Brain microvascular endothelial cell (primary cell): ENCODE measurements around the gene POLR3A.

Experiments
- DNase-seq: peaks from one replicate; pipeline ENCODE4 v3.0.0-alpha.2; 2020
- H3K27ac ChIP-seq: fragments of 250-450 bp; sonication (Bioruptor Pico); 2 replicates; pipeline ENCODE4 v1.5.1; 2020; ENCODE audit warnings: mild to moderate bottlenecking, moderate library complexity
- H3K27me3 ChIP-seq: fragments of 250-450 bp; sonication (Bioruptor Pico); replicated peaks from 2 replicates; pipeline ENCODE4 v1.5.1; 2020; ENCODE audit warnings: mild to moderate bottlenecking
- H3K36me3 ChIP-seq: fragments of 250-450 bp; sonication (Bioruptor Pico); replicated peaks from 2 replicates; pipeline ENCODE4 v1.5.1; 2020; ENCODE audit warnings: mild to moderate bottlenecking
- H3K4me3 ChIP-seq: 2 replicates; pipeline ENCODE4 v1.5.1; 2011; ENCODE audit warnings: low read depth, mild to moderate bottlenecking, control low read depth, low read length, moderate library complexity
- in situ Hi-C: cut with HindIII; loops from 2 replicates; pipeline ENCODE4 v1.10.0; 2017; ENCODE audit warnings: low sequenced_read_pairs, low pct_ligation_motif_present
- TF ChIP-seq, protein P1 (sequence below): IDR thresholded peaks from 2 replicates; pipeline ENCODE4 v1.5.1; 2011; ENCODE audit warnings: low read depth, mild to moderate bottlenecking, moderate library complexity, low read length, control low read depth, inconsistent platforms; ENCODE audit errors: missing control alignments

POLR3A gene

DNA sequence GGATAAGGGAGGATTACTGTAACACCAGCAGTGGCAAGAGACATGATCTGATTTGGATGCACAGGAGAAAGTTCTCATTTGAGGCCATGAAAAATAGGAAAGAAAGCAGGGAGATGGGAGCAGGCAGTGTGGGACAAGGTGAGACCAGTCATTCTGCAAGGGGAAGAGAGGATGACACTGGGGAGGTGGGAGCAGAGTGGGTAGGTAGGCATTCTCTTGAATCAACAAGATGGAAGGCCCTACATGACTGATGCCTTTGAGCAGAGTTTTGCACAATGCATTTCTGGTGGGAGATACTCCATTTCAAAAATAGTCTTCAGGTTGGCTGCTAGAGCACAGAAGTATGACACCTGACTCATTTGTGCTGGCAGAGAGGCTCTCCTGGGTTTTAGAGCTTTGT lies 14.9 kb upstream of the POLR3A start:
- TF ChIP-seq, protein P1, sequence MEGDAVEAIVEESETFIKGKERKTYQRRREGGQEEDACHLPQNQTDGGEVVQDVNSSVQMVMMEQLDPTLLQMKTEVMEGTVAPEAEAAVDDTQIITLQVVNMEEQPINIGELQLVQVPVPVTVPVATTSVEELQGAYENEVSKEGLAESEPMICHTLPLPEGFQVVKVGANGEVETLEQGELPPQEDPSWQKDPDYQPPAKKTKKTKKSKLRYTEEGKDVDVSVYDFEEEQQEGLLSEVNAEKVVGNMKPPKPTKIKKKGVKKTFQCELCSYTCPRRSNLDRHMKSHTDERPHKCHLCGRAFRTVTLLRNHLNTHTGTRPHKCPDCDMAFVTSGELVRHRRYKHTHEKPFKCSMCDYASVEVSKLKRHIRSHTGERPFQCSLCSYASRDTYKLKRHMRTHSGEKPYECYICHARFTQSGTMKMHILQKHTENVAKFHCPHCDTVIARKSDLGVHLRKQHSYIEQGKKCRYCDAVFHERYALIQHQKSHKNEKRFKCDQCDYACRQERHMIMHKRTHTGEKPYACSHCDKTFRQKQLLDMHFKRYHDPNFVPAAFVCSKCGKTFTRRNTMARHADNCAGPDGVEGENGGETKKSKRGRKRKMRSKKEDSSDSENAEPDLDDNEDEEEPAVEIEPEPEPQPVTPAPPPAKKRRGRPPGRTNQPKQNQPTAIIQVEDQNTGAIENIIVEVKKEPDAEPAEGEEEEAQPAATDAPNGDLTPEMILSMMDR, result no peak
- Histone ChIP-seq H3K27ac (no peak overlapping the region), H3K4me3 (no peak overlapping the region), H3K36me3 (peaks cover 38% of the 10 kb centered on the region), H3K27me3 (no peaks in the 10 kb centered on the region)
- no peak for DNase-seq
- in situ Hi-C loops, result no loop called here

DNA sequence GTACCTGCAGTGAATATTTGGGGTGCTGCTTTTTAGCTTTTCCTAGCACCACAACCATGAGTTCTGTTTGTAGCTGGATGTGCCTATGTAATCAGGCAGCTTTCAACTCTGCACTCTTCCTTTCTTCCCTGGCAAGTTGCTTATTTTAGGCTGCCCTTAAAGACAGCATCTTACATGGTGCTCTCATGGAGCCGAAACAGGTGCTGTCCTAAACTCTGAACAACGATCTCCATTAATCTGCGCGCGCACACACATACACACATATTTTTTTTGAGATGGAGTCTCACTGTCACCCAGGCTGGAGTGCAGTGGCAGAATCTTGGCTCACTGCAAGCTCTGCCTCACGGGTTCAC lies 13.4 kb upstream of the POLR3A start:
- DNase-seq, result no peak
- in situ Hi-C loops, result no loop called here
- H3K27ac ChIP-seq, result no peak overlapping the region
- peaks cover 51% of the 10 kb centered on the region for H3K36me3 ChIP-seq
- H3K4me3 ChIP-seq, result no peak overlapping the region
- TF ChIP-seq, protein P1, result no peak
- no peaks in the 10 kb centered on the region for H3K27me3 ChIP-seq

DNA sequence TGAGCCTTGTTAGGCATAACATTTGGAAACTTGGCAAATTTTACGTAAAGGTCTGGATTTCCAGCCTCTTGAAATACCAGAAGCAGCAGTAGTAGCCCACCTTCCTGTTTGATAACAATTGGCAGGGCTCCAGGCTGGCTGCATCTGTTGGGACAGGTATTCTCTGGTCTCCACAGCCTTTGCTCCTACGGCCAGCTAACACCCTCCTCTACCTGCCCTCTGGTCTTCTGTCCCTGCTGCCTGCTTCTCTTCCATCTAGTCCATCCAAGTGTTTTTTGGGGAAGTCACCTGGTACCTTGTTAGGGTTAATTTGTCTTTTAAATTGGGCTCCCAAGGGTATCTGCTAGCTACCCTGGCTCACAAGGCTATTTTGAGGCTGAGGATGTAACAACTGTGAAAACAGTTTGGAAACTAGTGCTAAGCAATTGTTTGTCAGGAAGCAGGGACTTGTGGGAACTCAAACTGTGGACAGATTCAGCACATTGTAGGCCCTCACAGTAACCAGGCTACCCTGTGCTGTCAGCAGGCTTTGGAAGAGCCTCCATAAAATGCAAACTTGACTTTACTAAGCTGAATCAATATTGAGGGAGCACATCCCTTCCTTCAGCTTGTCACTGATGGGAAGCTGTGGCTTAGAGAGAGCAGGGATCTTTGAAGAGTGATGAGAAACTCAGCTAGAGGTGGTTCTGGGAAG lies 12.9 kb upstream of the POLR3A start:
- H3K27ac ChIP-seq, result no peak overlapping the region
- DNase-seq, result no peak
- peaks cover 57% of the 10 kb centered on the region for H3K36me3 ChIP-seq
- TF ChIP-seq, protein P1, result no peak
- in situ Hi-C loops, result no loop called here
- H3K27me3 ChIP-seq, result no peaks in the 10 kb centered on the region
- H3K4me3 ChIP-seq, result no peak overlapping the region

DNA sequence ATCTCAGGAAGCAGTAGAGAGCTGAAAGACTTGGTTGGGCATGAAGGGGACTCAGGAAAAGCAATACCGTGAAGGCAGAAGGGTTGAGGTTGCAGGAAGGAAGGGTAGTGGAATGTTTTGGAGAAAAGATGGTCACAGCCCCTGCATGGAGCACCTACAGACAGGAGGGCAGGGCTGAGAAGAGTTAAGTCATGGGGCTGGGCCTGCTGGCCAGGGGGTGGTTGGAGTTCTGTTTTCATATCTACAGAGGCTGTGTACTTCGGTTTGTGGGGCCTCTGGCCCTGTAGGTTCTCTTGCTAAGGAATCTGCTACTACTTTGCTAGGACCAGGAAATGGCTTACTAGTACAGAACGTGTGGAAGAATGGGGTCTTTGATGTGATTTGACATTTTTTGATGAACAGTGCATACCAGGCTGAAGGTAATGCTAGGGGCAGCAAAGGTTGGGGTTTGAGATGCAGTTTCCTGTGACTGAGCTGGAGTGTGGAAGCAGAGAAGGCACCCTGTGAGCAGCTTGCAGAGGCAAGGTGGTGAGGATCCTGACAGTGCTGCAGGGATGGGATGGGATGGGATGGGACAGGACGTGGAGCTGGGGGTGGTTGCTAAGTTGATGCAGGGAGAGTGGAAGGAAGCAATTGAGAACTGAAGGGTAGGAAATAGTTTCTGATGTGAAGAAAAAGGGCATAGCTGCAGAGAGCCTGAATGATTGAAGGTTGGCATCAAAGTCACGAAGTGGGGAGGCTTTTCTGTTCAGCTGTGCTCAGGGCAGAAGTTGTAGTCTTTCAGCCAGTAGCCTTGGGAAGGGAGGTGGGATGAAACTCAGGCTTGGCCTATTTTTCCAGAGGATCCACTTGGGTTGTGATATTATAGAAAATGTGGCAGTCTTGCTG lies 12.1 kb upstream of the POLR3A start:
- no peak overlapping the region for H3K4me3 ChIP-seq
- in situ Hi-C loops, result no loop called here
- H3K27ac ChIP-seq, result no peak overlapping the region
- DNase-seq, result no peak
- H3K27me3 ChIP-seq, result no peaks in the 10 kb centered on the region
- peaks cover 64% of the 10 kb centered on the region for H3K36me3 ChIP-seq
- TF ChIP-seq, protein P1, result no peak

DNA sequence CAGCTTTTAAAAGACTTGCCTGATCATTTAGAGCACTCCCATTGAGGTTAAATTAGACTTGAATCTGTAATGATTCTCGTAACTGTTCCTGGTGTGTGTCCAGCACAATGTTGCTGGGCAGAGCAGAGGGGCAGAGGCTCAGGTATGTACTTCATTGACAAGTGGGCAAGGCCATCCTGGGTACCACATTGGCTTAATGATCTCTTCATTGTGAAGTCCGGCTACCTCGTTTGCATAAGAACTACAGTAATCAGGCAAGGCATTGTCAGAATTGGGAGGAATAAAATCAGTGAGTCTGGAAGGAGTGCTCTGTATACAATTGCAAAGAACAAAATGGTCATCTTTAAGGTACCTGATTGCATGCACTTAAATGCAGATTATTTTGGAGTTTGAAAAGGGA lies 10.4 kb upstream of the POLR3A start:
- TF ChIP-seq, protein P1, result no peak
- Histone ChIP-seq H3K27me3 (no peaks in the 10 kb centered on the region), H3K27ac (no peak overlapping the region), H3K36me3 (peaks cover 79% of the 10 kb centered on the region), H3K4me3 (no peak overlapping the region)
- in situ Hi-C loops, result no loop called here
- no peak for DNase-seq
